ENCODE measurements around the gene LAMA2.

DNA sequence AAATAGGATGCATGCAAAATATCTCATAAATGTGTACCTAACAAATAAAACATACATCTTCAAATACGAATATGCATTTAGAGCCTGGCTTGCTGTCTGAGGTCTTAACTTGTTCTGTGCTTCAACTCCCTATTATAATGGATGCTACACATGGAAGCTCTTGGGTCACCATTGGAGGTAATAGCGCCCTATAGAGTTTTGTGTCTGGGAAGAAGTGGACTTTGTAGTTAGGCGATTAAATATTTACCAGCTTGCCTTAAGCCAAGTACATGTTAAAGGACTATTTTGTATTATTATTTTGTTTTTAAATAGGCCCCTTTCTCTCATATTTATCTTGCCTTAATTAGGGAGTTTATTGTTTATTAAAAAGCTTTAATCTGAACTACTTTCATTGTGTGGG lies 107.4 kb downstream of the LAMA2 start:
- no peak for TF ChIP-seq POLR2A (IDR thresholded peaks at IDR 0.05; ENCODE audit: low read depth)
- TF ChIP-seq, protein P1, sequence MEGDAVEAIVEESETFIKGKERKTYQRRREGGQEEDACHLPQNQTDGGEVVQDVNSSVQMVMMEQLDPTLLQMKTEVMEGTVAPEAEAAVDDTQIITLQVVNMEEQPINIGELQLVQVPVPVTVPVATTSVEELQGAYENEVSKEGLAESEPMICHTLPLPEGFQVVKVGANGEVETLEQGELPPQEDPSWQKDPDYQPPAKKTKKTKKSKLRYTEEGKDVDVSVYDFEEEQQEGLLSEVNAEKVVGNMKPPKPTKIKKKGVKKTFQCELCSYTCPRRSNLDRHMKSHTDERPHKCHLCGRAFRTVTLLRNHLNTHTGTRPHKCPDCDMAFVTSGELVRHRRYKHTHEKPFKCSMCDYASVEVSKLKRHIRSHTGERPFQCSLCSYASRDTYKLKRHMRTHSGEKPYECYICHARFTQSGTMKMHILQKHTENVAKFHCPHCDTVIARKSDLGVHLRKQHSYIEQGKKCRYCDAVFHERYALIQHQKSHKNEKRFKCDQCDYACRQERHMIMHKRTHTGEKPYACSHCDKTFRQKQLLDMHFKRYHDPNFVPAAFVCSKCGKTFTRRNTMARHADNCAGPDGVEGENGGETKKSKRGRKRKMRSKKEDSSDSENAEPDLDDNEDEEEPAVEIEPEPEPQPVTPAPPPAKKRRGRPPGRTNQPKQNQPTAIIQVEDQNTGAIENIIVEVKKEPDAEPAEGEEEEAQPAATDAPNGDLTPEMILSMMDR (IDR thresholded peaks at IDR 0.05): no peak
- no peak for TF ChIP-seq POLR2AphosphoS5 (IDR thresholded peaks at IDR 0.05)
